Liver (tissue), 9 donors: ENCODE measurements around the gene ISOC1. TPM values are rescaled to one million over a fixed set of nuclear protein-coding genes. Genes with fewer than 3 reads are reported as not detected.

Experiments used
- DNase-seq: peaks from one replicate; pipeline ENCODE4 v3.0.0-alpha.2; 2017; ENCODE audit warnings: low spot score
- H3K27ac ChIP-seq, 2 donors: one replicate each; pipeline ENCODE4 v1.7.0; 2013; ENCODE audit warnings: inconsistent platforms in 2 of 2, low read length in 2 of 2, control low read depth in 1 of 2, low read depth in 1 of 2, mild to moderate bottlenecking in 1 of 2
- H3K27me3 ChIP-seq, 4 donors: one replicate each; pipeline versions ENCODE4 v1.6.1 to v1.7.0; 2013; ENCODE audit warnings: low read length in 3 of 4, inconsistent platforms in 1 of 4, mild to moderate bottlenecking in 1 of 4, moderate library complexity in 1 of 4; ENCODE audit not compliant: control insufficient read depth in 4 of 4, insufficient read depth in 4 of 4
- H3K36me3 ChIP-seq, 4 donors: one replicate each; pipeline versions ENCODE4 v1.6.1 to v1.7.0; 2013; ENCODE audit warnings: low read length in 3 of 4, mild to moderate bottlenecking in 3 of 4, low read depth in 1 of 4, moderate library complexity in 1 of 4; ENCODE audit not compliant: control insufficient read depth in 4 of 4, insufficient read depth in 3 of 4
- H3K4me1 ChIP-seq, 4 donors: one replicate each; pipeline versions ENCODE4 v1.6.1 to v1.7.0; 2013; ENCODE audit warnings: low read length in 3 of 4, mild to moderate bottlenecking in 3 of 4, moderate library complexity in 1 of 4; ENCODE audit not compliant: control insufficient read depth in 4 of 4, insufficient read depth in 4 of 4
- H3K4me3 ChIP-seq, 3 donors: one replicate each; pipeline versions ENCODE4 v1.6.1 to v1.7.0; 2013; ENCODE audit warnings: low read length in 3 of 3, control low read depth in 1 of 3, low read depth in 1 of 3, mild to moderate bottlenecking in 1 of 3
- H3K9ac ChIP-seq, 2 donors: one replicate each; pipeline ENCODE4 v1.7.0; 2013; ENCODE audit warnings: low read length in 2 of 2, mild to moderate bottlenecking in 2 of 2, moderate library complexity in 2 of 2, control low read depth in 1 of 2, low read depth in 1 of 2
- H3K9me3 ChIP-seq, 4 donors: one replicate each; pipeline versions ENCODE4 v1.6.1 to v1.7.0; 2013; ENCODE audit warnings: low read length in 3 of 4; ENCODE audit not compliant: control insufficient read depth in 4 of 4
- ATF3 ChIP-seq: IDR thresholded peaks from 2 replicates; pipeline ENCODE4 v1.6.1; 2016; ENCODE audit warnings: antibody characterized with exemption
- CTCF ChIP-seq: fragments of 150-350 bp; IDR thresholded peaks from 2 replicates; pipeline ENCODE4 v1.5.1; 2017; ENCODE audit warnings: improper control_type of control experiment, low read depth, low read length; ENCODE audit not compliant: missing input control
- FOXA1 ChIP-seq: IDR thresholded peaks from 2 replicates; pipeline ENCODE4 v1.6.1; 2016; ENCODE audit warnings: antibody characterized with exemption
- FOXA2 ChIP-seq: IDR thresholded peaks from 2 replicates; pipeline ENCODE4 v1.6.1; 2016; ENCODE audit warnings: antibody characterized with exemption
- GABPA ChIP-seq, 2 donors: IDR thresholded peaks in 1 of 2; conservative IDR thresholded peaks in 1 of 2; 2 replicates each; pipeline ENCODE4 v1.6.1; 2016; ENCODE audit warnings: antibody characterized with exemption in 2 of 2, mild to moderate bottlenecking in 1 of 2, moderate library complexity in 1 of 2
- HNF4A ChIP-seq, 2 donors: conservative IDR thresholded peaks; 2 replicates each; pipeline ENCODE4 v1.6.1; 2016; ENCODE audit warnings: antibody characterized with exemption in 2 of 2, mild to moderate bottlenecking in 2 of 2
- JUND ChIP-seq, 2 donors: IDR thresholded peaks; 2 replicates each; pipeline ENCODE4 v1.6.1; 2016; ENCODE audit warnings: antibody characterized with exemption in 2 of 2
- MAX ChIP-seq: IDR thresholded peaks from 2 replicates; pipeline ENCODE4 v1.6.1; 2016; ENCODE audit warnings: antibody characterized with exemption
- NR2F2 ChIP-seq: IDR thresholded peaks from 2 replicates; pipeline ENCODE4 v1.6.1; 2016; ENCODE audit warnings: antibody characterized with exemption
- RAD21 ChIP-seq, 2 donors: IDR thresholded peaks; 2 replicates each; pipeline ENCODE4 v1.6.1; 2016; ENCODE audit warnings: antibody characterized with exemption in 2 of 2, mild to moderate bottlenecking in 2 of 2
- REST ChIP-seq: IDR thresholded peaks from 2 replicates; pipeline ENCODE4 v1.6.1; 2016; ENCODE audit warnings: antibody characterized with exemption, mild to moderate bottlenecking
- RXRA ChIP-seq, 2 donors: IDR thresholded peaks; 2 replicates each; pipeline ENCODE4 v1.6.1; 2017 to 2018; ENCODE audit warnings: antibody characterized with exemption in 2 of 2, mild to moderate bottlenecking in 1 of 2
- TAF1 ChIP-seq: conservative IDR thresholded peaks from 2 replicates; pipeline ENCODE4 v1.6.1; 2016; ENCODE audit warnings: antibody characterized with exemption, mild to moderate bottlenecking
- YY1 ChIP-seq: IDR thresholded peaks from 2 replicates; pipeline ENCODE4 v1.6.1; 2016; ENCODE audit warnings: antibody characterized with exemption, mild to moderate bottlenecking
- ZBTB33 ChIP-seq: IDR thresholded peaks from 2 replicates; pipeline ENCODE4 v1.6.1; 2016; ENCODE audit warnings: antibody characterized with exemption
- WGBS: extraction: QIAGEN DNeasy Blood & Tissue Kit; methylation state at CpG from one replicate; pipeline ENCODE4 v1.1.7; 2013; 5-methylcytosine and 5-hydroxymethylcytosine counted together
- polyA plus RNA-seq, 2 donors: library from polyadenylated mRNA; stranded (reverse) in 1 of 2; unstranded in 1 of 2; fragments of 200-250 nt in 1 of 2; fragments of >200 nt in 1 of 2; fragmentation: Nextera tagmentation in 1 of 2; extraction: Ambion mirVana in 1 of 2; gene quantifications; one replicate each; pipeline versions ENCODE4 v1.2.1 to v1.2.3, GENCODE V29; 2013 to 2015
- total RNA-seq, 2 donors: library from RNA; depleted of rRNA; stranded (reverse); fragments of >200 nt; gene quantifications; one replicate each; pipeline ENCODE4 v1.2.3, GENCODE V29; 2014
- donor health status: healthy.
- donor health status: healthy.
- donor health status: healthy.
- donor health status: healthy.
- donor health status: healthy.

Gene ISOC1
- total and polyA plus RNA-seq, 4 donors, result 34.1 to 52.9 (median 41.8) TPM

GRCh38 chr5:129051283-129051682 lies 43.3 kb upstream of the ISOC1 start:
- H3K36me3 ChIP-seq, result no peaks in the 10 kb centered on the region
- H3K27ac ChIP-seq, result no peak overlapping the region
- peaks cover 0 to under 1% (median 0%) of the 10 kb centered on the region in 4 donors for H3K9me3 ChIP-seq
- TF ChIP-seq REST (no peak), FOXA2 (no peak), MAX (no peak), NR2F2 (no peak), YY1 (no peak), CTCF (no peak), HNF4A (conservative IDR thresholded peaks at IDR 0.05) (no peak), ZBTB33 (no peak), TAF1 (no peak), JUND (IDR thresholded peaks at IDR 0.05) (no peak), RAD21 (IDR thresholded peaks at IDR 0.05) (no peak), RXRA (IDR thresholded peaks at IDR 0.05) (no peak), GABPA (IDR thresholded peaks at IDR 0.05 in 1 of 2, conservative IDR thresholded peaks at IDR 0.05 in 1 of 2) (no peak), ATF3 (no peak)
- no peak for DNase-seq
- 65% methylated on average over 4 of the region's 4 CpGs for WGBS
- H3K27me3 ChIP-seq, result no peaks in the 10 kb centered on the region
- no peaks in the 10 kb centered on the region for H3K4me1 ChIP-seq
- H3K4me3 ChIP-seq, result no peak overlapping the region
- no peak overlapping the region for H3K9ac ChIP-seq

GRCh38 chr5:129053438-129053837 lies 41.1 kb upstream of the ISOC1 start:
- DNase-seq, result no peak
- H3K9ac ChIP-seq, result no peak overlapping the region
- no peak overlapping the region for H3K27ac ChIP-seq
- no peaks in the 10 kb centered on the region for H3K36me3 ChIP-seq
- TF ChIP-seq RXRA (IDR thresholded peaks at IDR 0.05), result no peak
- no peak for TF ChIP-seq RAD21 (IDR thresholded peaks at IDR 0.05)
- no peak for TF ChIP-seq TAF1
- TF ChIP-seq NR2F2, result no peak
- TF ChIP-seq HNF4A (conservative IDR thresholded peaks at IDR 0.05), result no peak
- no peak for TF ChIP-seq FOXA1
- H3K27me3 ChIP-seq, result no peaks in the 10 kb centered on the region
- H3K9me3 ChIP-seq, result peaks cover 0 to 9% (median under 1%) of the 10 kb centered on the region in 4 donors
- H3K4me3 ChIP-seq, result no peak overlapping the region
- H3K4me1 ChIP-seq, result no peaks in the 10 kb centered on the region
